Stimulated activated CD4-positive, alpha-beta T cell treated with anti-CD3 and anti-CD28 coated beads, Interleukin-15, amount 100 ng/mL, for 48 hours (primary cell): ENCODE measurements around the gene POLA1.
A peak's percentile ranks its signal among the peaks of the same experiment; 100 is the strongest.
"Not testable (repeated sequence)": the region's sequence is repeated elsewhere in the genome, so short reads cannot be mapped to it uniquely, and the experiment has no call there.

ENCODE experiments used
- DNase-seq, 2 donors: peaks; one replicate each; pipeline ENCODE4 v3.0.0-alpha.2; 2020; ENCODE audit warnings: low read depth in 2 of 2

The POLA1 gene, protein sequence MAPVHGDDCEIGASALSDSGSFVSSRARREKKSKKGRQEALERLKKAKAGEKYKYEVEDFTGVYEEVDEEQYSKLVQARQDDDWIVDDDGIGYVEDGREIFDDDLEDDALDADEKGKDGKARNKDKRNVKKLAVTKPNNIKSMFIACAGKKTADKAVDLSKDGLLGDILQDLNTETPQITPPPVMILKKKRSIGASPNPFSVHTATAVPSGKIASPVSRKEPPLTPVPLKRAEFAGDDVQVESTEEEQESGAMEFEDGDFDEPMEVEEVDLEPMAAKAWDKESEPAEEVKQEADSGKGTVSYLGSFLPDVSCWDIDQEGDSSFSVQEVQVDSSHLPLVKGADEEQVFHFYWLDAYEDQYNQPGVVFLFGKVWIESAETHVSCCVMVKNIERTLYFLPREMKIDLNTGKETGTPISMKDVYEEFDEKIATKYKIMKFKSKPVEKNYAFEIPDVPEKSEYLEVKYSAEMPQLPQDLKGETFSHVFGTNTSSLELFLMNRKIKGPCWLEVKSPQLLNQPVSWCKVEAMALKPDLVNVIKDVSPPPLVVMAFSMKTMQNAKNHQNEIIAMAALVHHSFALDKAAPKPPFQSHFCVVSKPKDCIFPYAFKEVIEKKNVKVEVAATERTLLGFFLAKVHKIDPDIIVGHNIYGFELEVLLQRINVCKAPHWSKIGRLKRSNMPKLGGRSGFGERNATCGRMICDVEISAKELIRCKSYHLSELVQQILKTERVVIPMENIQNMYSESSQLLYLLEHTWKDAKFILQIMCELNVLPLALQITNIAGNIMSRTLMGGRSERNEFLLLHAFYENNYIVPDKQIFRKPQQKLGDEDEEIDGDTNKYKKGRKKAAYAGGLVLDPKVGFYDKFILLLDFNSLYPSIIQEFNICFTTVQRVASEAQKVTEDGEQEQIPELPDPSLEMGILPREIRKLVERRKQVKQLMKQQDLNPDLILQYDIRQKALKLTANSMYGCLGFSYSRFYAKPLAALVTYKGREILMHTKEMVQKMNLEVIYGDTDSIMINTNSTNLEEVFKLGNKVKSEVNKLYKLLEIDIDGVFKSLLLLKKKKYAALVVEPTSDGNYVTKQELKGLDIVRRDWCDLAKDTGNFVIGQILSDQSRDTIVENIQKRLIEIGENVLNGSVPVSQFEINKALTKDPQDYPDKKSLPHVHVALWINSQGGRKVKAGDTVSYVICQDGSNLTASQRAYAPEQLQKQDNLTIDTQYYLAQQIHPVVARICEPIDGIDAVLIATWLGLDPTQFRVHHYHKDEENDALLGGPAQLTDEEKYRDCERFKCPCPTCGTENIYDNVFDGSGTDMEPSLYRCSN (N-terminal part only)

DNA sequence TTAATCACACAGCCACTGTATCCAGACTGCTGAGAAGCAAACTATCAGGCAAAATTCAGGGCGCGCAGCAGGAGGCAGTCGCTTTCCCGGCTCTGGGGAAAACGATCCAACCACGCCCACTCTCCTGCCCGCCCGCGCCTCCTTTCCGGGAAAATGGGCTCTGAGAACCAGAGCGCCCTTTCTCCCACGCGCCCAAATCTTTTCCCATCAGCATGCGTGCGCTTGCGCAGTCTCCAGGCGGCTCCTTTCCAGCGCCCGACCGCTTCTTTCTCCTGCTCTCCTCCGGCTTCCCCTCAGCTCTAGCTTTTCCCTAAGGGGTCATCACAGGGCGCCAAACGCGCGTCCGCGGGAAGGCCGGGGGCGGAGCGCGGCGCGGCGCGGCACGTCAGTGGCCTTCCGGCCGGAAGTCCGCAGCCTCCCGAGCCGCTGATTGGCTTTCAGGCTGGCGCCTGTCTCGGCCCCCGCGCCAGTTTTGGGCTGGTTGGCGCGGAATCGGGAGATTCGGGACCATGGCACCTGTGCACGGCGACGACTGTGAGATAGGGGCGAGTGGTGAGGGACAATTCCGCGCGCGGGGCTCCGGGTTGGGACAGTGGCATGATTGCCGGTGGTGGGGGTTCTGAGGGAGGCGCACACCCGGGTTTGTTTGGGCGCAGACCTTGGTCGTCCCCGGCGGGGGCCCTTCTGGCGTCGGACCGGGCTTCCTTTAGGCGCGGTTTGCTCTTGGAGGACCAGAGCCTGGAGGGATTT is at the start of gene POLA1:
POLA1 (plus strand) TSS at position 466 of the 750 bp plus-strand sequence; CDS start at position 510, 44 bp downstream.
- peak; percentile 72 to 77 for DNase-seq

DNA sequence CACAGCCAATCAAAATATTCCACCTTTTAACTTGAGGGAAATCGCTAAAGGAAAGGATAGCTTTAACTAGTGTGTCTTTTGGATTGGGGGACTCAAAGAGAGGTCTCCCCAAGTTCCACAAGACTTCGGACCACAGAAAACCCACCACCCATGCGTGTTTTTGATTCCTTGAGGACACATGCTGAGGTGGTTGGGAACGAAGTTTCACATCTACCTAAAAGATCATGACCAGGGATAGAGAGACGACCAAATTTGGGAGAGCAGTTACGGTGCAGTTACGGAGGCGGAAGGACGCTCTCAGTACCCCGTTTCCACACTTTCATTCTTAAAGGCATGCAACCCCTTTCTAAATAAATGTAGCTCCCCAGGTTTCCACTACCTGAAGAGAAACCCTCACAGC is 47.7 kb upstream of the POLA1 start:
- DNase-seq, result no peak

DNA sequence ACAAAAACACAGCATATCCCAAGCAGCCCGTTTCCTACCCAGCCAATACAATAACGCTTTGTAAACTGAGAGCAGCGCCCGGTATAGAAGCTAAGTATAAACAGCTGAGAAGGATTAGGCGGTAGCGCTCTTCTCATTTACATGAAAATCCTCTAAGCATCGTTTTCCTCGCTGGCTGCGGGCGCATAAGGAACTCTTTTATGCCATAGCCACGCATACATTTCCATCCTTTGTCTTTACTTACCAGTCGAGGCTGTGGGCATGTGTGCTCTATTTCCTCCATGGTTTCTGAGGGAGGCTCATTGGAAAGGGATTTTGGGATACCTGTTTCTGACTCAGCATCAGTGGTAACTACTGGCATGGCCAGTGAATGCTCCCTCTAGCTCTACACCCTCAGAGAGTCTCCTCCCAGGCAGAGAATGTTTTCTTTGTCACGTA is 47.0 kb upstream of the POLA1 start:
- no peak for DNase-seq

DNA sequence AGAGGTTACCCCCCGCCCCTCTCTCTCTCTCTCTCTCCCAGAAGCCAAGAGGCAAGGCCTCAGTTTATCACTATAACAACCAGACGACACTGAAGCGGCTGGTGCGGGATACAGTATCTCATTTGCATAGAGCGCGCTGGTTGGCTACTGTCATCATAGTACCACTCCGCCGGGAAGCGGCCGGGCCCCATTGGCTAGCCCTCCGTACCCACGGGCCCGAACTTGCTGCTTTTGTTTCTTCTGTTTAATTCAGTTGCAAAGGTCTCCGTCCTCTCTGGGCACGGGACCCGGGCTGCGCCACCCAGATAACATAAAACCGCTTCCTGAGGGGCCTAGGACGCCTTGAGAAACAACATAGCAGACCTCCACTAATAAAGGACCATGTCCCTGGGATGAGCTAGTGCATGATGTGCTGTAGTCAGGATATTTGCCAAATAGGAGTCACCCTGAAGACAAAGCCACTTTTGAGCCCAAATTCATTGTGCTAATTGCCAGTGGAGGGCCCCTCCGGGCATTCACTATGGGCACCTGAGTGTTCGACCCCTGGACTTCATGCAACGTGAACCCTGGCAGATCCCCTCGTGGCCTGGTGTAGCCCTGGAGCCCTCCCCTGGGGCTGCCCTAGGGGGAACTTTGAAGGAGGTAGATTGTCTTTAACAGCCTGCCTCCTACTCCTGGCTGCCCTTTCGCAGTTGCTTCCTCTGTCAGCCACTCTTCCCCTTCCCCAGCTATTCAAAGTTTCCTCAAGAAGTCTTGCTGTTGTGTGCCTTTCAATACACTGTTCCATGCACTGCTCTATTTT is 46.3 kb upstream of the POLA1 start, which contains the start of gene PCYT1B:
PCYT1B (minus strand) TSS at position 91 of the 802 bp plus-strand sequence. CDS start 242 bp downstream, outside the sequence.
- peak; percentile 35 to 40 for DNase-seq

DNA sequence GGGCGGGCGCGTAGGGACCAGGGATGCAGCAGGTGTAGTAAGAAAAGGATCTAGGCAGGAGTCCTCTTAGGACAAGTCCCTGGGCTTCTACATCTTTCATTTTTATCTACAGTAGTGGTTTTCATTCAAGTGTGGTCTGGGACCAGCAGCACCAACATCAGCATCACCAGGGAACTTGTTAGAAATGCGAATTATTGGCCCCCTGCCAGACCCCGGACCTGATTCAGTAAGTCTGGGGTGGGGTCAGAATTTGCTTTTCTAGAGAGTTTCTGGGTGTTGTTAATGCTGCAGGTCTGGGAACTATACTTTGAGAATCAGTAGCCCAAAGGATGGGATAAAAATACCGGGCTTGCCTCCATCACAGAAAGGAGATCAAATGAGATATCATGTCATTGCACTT is 45.2 kb upstream of the POLA1 start:
- DNase-seq, result no peak

DNA sequence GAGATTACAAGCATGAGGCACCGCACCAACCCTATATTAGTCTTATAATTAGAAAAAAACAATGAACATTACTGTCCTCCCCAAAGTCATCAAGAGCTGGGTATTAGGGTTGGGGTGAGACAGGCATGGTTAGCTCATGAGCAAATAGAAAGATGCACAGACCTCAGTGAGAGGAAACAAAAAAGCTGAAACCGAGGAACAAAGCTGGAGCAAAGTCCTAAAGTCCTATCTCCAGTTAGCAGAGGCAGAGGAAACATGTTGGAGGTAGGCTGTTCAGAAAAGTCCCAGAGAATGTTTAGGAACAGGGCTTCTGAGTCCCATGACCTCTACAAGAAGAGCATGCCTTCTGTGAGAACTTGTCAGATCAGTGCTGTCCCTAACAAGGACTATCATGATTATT is 41.9 kb upstream of the POLA1 start:
- no peak for DNase-seq

DNA sequence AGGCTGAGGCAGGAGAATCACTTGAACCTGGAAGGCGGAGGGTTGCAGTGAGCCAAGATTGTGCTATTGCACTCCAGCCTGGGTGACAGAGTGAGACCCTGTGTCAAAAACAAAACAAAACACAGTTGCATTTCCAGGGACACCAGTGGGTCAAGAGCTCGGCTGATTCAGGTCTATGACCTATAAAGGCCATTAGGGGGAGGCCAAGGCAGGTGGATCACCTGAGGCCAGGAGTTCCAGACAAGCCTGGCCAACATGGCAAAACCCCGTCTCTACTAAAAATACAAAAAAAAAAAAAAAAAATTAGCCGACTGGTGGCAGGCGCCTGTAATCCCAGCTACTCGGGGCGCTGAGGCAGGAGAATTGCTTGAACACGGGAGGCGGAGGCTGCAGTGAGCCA is 38.0 kb upstream of the POLA1 start:
- not testable (repeated sequence) for DNase-seq

DNA sequence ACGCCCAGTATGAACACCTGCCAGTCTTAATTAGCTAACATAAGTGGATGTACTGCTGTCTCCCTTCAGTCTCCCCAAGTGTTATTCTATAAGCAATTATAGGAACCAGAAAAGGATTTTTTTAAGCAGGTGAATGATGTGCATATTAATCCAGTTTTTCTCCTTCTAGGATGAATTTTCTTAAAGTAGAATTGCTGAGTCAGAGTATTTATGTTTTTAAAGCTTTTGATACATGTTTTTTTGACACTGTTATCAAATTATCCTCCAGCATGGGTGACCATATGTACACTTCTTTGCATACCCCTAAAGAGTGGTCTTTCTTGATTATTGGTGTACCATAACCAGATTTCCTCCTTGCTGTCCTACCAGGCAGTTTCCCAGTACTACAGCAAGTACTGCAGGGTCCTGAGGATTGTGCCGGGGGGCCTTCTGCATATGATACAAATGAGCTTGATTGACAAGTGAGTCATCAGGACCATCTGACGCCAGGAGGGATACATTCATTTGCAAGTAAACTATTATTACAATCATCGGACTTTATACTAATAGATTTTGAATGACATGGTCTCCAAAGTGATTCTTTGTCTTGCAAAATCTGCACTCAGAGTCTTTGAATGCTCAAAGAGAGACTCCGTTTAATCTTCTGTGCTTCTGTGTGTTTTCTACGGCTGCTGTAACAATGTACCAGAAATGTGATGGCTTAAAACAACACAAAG is 35.9 kb upstream of the POLA1 start:
- no peak for DNase-seq

DNA sequence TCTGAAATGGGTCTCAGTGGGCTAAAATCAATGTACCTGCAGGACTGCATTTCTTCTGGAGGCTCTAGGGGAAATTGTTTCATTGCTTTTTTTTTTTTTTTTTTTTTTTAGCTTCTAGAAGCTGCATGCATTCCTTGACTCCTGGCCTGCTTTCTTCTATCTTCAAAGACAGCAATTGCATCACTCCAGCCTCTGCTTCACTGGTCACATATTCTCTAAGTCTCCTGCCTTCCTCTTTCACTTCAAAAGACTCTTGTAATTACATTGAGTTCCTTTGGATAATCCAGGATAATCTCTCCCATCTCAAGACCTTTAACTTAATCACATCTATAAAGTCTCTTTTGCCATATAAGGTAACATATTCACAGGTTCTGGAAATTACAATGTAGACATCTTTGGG is 35.3 kb upstream of the POLA1 start:
- DNase-seq, result no peak

DNA sequence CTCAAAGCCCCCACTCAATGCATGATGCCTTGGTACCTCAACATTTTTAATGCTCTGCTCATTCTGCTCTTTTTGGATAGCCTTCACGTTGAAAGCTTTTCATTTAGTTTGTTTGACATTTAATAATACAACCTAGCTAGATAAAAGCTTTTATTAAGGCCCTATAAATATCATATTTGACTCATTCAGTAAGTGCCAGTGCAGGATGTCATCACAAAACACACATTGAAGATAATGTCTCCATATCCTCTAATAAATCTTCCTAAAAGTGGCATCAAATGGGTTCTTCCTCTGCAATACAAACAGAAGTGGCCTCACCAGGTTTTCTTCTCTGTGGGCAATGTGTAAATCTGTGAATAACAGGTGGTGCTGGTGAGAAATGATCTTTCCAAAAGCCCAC is 34.6 kb upstream of the POLA1 start:
- DNase-seq, result no peak

DNA sequence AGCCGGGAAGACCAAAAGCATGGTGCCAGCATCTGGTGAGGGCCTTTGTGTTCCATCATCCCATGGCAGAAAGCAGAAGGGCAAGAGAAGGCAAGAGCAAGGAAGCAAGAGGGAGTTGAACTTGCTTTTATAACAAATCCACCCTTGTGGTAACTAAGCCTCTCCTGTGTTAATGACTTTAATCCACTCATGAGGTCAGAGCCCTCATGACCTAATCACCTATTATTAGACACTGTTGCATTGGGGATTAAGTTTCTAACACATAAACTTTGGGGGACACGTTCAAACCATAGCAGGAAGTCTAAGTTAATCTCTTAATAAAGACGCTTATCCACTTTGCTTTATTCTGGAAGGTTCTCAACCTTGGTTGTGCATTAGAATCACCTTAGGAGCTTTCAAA is 34.1 kb upstream of the POLA1 start:
- no peak for DNase-seq

DNA sequence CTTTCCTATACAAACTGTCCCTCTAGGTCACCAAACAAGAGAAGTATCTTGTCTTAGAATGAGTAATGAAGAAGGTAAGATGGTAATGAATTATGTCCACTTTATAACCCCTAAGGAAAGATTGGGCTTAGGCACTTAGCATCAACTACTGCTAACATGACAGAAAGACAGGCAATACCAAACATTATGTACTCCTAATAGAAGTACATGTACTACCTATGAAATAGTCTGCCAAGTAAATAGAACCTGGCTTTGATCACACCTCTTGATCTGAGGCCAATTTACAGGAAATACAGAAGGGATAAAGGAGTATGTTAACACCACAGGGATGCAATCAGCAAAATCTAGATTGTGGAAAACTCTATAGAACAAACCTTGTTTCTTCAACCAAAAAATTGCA is 32.4 kb upstream of the POLA1 start:
- DNase-seq, result no peak

DNA sequence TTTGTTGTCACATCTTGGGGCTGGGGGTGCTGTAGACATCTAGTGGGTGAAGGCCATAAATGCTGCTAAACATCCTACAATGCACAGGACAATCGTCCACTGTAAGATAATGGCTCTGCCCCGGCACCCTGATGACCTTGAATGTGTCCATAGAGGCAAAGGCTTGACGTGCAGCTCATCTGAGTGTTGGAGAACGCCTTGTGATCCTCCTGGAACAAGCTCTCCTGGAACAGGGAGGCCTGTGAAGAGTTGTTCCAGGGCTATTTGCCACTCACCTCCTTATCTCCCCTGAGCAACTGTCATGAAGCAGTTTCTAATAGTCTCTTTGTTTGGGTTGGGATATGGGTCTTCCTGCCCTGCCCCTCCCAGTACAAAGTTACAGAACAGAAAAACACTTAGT is 31.4 kb upstream of the POLA1 start:
- DNase-seq, result no peak

DNA sequence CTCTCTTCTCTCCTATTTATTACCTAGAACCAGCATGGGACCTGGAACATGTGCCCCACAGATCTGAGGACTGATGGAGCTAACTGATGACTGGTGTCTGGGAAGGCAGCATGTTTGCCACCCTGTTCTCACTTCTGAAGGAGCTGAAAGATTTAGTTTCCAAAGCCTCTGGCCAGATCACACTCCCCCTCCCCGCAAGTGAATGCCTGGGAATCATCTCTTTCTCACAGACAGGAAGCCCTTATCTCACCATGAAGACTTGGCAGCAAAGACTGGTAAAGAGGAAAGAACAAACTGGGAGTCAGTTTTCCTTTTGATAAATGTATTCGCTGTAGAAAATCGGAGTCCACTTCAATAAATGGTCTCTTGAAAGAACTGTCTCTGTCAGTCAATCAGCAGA is 25.6 kb upstream of the POLA1 start:
- DNase-seq, result no peak

DNA sequence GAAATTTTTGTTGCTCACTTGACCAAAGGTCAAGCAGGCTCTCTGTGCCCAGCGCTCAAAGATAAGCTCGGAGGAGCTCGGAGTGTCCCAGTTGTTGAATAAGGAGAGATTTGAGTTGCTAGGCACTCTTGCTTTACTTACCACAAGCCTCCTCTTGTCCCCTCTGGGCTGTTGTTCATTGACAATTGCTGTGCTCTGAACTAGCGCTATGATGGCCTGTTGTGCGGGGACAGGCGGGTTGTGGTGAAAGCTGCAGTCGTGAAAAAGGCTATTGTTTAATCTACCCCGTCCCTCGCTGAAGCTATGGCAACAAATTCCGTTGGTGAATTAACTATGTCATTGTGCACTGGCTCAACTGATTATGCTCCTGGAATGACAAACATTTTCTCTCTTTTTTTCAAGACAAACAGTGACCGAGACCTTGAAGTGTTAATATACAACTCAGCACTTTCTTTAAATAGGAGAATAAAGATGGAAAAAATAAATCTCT is 21.0 kb upstream of the POLA1 start:
- DNase-seq, result no peak

DNA sequence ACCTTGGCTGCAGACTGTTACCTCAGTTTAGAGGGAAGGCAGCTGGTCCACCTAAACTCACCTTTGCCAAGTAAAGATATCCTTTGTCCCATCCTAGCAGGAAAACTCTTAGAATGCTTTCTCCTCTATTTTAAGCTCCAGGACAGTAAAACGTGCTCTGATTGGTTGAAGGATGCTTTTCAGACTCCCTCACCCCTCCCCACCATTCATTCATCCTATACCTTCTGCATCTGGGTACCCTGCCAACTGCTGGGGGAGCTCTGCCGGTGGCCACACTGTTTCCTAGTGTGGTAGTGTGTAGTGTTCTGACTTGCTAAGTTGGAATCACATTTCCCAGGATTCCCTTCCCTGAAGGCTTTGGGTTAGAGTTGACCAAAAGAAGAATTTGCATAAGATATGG is 20.3 kb upstream of the POLA1 start:
- DNase-seq, result no peak

DNA sequence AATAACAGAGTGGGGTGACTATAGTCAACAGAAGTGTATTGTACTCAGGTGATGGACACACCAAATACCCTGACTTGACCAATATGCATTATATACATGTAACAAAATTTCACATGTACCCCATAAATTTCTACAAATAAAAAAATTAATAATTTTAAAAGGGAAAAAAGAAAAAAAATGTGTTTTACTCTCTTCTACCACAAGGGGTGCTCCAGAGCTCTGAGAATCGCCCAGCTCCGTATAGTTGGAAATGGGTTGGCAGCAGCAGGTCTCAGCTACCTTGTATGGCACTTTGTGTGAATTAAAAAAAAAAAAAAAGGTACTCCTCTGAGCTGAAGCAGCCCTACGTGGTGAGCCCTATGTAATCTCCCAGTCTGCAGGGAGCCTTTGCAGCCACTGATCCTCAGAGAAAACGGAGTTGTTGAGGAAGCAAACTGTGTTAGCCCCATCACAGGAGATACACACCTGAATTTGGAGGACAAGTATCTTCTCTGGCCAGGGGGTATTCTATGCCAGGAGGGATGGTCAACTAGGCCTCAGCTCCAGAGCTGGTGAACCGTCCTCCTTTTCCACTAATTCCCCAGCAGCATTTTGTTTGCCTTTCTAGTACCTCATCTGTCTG is 17.2 kb upstream of the POLA1 start:
- no peak for DNase-seq

DNA sequence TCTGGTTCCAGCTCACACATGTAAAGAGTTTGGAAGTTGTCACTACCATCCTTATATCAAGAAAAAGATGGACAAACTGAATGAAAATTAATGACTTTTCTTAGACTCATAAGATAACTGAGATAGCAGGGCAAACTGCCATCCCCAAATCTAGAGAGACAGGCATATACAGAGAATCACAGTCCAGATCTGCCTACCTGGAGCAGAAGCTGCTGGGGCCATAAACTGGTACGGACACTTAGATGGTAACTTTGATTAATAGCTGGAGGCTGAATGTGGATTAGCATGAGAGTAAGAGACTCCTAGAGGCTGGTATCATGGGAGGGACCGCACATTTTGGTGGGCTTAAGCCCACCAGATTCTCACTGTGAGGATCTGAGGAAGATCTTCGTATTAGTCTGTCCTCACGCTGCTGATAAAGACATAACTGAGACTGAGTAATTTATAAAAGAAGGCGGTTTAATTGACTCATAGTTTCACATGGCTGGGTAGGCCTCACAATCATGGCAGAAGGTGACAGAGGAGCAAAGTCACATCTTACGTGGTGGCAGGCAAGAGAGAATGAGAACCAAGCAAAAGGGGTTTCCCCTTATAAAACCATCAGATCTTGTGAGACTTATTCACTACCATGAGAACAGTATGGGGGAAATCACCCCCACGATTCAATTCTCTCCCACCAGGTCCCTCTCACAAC is 10.8 kb upstream of the POLA1 start:
- DNase-seq, result peak; percentile 21 to 26
